ENCODE data around the gene ENOX1.

ENOX1 gene

GRCh38 chr13:43343645-43344044, 443.1 kb downstream of the ENOX1 start:
- DNase-seq, result no peak

DNA sequence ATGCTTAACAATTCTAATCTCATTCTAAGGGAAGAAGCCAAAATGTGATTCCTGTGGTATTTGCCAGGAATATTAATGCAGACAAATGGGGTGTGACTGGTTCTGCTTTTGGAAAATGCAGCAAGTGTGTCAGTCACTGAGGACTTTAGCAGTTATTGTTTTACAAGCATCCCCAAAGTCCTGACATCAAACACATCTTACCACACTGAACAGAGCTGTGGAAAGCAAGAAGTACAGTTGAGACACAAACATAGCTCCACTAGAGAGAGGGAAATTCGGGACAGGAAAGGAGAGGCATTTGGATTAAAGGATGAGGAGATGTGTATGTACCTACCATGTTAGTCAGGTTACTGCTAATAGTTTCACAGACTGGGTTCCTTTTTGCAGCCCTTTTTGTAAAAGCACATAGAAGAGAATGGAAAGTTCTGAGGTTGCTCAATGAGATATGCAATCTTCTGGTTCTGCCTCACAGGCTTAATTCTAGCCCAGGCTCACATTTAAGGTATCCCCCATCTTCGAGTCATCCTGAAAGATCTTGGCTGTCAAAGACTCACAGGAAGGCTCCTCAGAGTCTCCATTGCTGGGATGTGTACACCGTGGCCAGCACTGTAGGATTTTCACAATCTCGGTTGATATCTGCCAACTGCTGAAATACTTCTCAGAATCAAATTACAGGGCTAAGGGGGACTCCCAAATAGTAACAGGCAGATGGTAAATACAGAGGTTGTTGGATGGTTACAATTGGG, 446.8 kb downstream of the ENOX1 start:
- DNase-seq, result no peak

GRCh38 chr13:43339145-43339804, 447.5 kb downstream of the ENOX1 start:
- DNase-seq, result no peak

DNA sequence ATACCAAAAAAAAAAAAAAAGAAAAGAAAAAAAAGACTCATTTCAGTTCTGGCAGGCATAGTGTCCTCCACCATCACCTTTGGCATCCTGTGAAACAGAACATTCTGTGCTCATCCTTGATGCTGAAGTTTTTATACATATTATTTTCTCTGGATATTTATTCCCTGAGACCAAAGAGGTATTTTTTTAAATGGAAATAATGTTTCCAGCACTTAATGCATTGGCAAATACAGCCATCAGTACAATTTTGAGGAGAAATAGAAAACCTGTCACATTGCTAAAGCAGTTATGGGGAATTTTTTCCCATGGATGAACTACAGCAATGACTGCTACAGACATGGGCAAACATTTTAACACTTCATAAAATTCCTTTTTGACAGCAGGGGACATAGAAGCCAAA, 451.0 kb downstream of the ENOX1 start:
- no peak for DNase-seq

DNA sequence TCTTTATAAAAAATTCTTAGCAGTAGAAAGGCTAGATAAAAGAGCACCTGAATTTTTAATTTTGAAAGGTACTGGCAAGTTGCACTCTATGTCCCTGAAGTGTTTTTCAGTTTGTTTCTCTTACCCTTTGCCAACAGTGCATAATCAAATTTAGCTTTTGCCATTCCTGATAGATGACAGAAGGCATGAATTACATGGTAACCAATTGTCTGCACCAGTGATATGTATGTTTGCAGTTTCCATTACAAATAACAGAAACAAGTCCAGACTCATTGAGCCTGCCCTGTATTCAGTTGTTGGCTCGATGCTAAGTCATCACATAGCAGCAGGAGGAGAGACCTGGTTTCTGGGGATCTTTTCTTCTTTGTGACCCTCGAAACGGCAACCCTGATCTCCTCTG, 453.6 kb downstream of the ENOX1 start:
- no peak for DNase-seq

DNA sequence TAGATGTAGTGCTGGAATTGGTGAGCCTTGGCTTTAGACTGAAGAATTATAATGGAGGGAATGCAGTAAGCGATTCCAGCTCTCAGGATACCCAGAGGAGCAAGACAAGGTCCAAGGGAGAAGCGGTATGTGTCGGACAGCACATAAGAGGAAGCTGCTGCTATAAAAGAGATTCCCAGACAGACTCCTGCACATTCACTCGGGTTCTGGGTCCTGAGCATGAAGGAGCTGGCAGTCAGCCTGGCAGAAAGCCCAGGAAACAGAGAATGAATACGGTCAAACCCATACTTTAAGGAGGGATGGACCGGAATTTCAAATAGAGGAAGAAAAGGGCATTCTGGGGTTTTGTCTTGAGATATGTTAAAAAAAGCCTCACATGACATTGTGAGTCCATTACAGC, 455.1 kb downstream of the ENOX1 start:
- peak in 9 of 14 donors; percentile 18 to 59 (median 42) for DNase-seq

DNA sequence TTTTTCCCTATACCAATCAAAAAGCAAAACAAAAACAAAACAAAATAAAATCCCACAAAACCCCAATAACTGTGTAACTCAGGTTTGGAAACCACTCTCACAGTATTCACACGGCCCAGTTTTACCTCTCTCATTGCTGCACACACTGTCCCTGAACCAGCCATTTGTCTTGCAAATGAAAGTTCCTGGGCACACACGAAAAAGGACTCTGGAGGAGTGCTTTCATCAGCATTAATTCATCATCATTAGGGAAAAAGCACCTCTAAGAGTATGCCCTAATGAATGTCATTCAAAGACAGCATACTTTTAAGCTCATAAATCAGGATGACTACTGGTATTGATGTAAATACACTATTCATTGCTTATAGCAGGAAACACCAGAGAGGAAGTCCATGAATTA, 457.1 kb downstream of the ENOX1 start:
- no peak for DNase-seq

GRCh38 chr13:43328907-43329306, 457.9 kb downstream of the ENOX1 start:
- DNase-seq, result no peak

DNA sequence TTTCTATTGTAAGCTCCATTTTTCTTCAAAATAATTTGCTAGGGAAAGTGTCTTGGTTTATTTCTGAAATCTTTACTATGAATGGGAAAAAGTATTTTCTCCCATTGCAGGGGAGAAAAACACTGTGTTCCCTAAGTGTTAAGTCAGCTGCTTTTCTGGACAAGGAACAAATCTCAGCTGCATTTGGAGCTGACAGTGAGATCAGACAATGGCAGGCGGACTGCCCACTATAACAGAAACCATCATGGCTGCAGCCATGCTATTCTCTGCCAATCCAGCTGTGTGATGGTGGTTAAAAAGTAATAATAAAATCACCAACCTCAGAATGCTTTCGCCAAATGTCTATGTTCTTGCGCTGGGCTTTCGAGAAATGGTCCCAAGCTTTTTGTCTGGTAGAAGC, 460.7 kb downstream of the ENOX1 start:
- peak in 5 of 14 donors; percentile 11 to 49 (median 26) for DNase-seq

GRCh38 chr13:43325636-43326035, 461.1 kb downstream of the ENOX1 start:
- no peak for DNase-seq

GRCh38 chr13:43324129-43324528, 462.6 kb downstream of the ENOX1 start:
- DNase-seq, result no peak

DNA sequence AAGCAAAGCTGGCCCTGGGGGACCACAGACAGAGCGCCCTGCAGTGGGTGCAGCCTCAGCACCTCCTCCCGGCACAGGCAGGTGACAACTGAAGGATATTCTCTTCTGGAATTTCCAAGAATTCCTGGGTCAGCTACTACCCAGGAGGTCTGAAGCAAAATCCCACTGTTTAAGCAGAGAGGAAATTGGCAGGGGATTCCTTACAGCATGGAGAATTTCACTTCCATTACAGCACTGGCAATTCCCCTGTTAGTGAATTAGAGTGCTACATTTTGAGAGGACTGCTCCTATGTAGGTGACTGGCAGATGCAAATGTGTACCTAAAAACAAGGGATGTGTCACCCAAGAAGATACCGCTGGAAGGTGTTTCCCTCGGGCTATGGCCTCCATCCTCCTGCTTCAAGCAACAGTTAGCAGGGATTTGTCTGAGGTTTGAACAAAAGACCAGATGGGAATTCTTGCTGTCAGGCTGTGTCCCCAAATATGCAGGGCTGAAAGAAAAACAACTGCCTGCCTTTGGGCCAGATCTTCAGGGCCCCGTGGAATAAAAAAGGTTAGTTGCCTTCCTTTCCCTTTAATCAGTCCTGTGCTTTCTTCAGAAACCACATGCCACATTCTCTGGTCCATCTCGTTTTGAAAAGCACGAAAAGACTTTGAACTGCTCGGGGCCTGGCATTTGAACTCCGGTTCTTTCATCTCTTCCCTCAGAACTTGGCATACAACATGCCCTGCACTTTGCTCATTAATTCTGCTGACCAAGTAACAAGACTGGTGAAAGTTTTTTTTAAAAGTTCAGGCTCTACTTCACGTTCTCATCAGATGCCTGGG, 466.9 kb downstream of the ENOX1 start:
- DNase-seq, result no peak

DNA sequence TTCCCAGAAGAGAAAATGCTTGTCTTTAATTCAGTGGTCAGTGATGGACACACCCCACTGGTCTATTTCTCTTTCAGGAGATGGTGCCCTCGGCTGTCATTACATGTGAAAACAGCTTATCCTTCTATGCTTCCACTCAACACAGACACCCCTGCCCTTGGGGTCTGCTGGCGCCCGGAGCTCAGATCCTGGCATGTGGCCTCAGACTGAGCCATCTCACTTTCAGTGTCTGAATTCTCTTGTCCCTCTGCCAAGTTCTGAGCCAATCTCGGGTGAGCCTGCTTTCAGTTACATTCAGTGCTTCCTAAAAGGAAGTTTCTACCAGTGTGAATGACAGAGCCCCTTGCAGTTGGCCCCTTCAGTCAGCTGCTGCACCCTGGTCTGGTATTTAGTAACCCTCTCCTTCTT, 469.8 kb downstream of the ENOX1 start:
- DNase-seq, result peak in 8 of 14 donors; percentile 10 to 71 (median 34)

DNA sequence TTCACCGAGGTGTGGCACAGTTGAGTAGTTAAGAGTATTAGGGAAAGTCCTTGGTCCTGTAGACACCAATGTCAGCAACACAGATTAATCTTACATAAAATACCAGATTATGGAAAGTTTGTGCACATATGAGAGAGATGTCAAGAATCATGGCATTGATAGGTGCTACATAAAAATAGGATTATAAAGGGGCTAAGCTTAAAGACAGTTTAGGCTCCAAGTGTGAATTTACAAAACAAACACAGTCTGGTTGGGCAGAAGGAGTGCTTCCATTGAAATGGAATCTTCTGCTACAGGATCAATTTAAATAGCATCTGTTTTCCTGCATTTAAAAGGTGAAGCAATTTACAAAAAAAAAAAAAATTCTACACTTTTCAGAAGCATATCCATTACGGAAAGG, 470.5 kb downstream of the ENOX1 start:
- DNase-seq, result no peak

GRCh38 chr13:43315522-43315921, 471.2 kb downstream of the ENOX1 start:
- no peak for DNase-seq

- no peak for DNase-seq
Observed at GRCh38 chr13:43309311-43309710, 477.5 kb downstream of the ENOX1 start.

GRCh38 chr13:43307921-43308433, 478.8 kb downstream of the ENOX1 start:
- DNase-seq, result peak in 8 of 14 donors; percentile 24 to 53 (median 29)

- DNase-seq, result no peak
Observed at GRCh38 chr13:43307221-43307920, 479.4 kb downstream of the ENOX1 start.

DNA sequence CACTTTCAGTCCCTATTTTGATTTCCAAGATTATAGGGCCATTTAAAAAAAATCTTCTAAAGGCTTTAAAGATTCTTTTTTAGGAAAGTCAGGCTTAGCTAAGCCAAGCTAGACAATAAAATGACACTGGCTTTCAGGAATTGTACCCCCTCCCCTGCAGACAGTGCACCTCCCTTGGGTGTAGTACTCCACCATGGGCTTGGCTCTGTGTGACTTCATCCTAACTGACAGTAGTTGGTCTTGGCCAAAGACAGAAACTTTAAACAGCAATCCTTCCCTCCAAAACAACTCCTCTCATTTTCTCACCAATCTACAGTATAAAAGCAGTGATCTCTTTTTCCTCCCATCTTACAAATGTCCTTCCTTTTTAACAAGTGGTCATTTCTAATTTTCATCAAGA, 480.4 kb downstream of the ENOX1 start:
- no peak for DNase-seq

DNA sequence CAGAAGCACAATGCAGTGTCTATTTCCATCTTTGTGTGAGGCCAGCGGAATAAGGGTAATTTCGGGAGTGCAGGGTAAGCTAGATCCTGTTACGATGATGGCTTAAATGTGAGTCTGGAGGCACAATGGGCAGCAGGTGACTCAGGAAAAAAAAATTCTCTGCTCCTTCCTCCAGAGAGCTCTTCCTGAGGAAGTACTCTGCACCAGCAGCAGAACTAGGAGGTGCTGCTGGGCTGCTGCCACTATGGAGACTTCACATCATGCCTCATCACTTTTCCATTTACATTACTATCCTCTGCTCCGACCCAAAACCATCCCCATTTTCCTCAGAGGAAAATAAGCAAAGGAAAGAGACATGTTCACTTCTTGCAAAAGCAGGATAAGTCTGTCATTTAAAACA, 481.4 kb downstream of the ENOX1 start:
- DNase-seq, result no peak

DNA sequence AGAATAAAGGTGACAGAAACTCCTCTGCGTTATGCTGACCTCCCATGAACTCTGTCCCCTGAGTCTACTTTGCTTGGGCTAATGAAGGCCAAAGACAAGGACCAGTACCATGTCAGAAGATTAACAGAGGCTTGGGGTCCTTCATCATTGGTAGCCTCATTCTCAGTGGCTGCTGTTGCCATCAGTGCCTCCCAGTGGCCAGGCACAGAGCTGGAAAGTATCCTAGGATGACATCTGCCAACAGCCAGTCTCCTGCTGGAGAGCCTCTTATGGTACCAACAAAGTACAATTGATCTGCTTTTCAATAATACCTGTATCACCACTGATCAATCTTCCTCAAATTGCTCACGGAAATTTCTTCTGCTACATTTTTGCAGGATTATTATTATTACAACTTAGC, 481.8 kb downstream of the ENOX1 start:
- no peak for DNase-seq

- no peak for DNase-seq
Observed at GRCh38 chr13:43304449-43304848, 482.3 kb downstream of the ENOX1 start.

All from C1 segment of cervical spinal cord (tissue), 14 donors.